IMR-90 (cell line): Measurements from ENCODE around the gene FBXW5. TPM values are rescaled to one million over a fixed set of nuclear protein-coding genes. Genes with fewer than 3 reads are reported as not detected.

Source experiments
- ATAC-seq: fragments of 200-7000 bp; cut with Tn5 transposase; 2 replicates; pipeline ENCODE4 v1.9.1; 2020; ENCODE audit warnings: low read depth, mild to moderate bottlenecking, moderate library complexity
- BruUV-seq: library from RNA; stranded (reverse); fragments of 400-500 nt; replicated peaks from 2 replicates; lab custom pipeline; 2021; lab: Mats Ljungman, UMichigan
- CTCF ChIA-PET: fragments of 300-600 bp; formaldehyde crosslinking; extraction: SDS; loops from one replicate; lab custom pipeline; 2021; ENCODE audit warnings: antibody characterized with exemption; lab: Yijun Ruan, JAX
- POLR2A ChIA-PET: fragments of 300-600 bp; sonication (Branson Sonifier 250); formaldehyde crosslinking; loops from one replicate; lab custom pipeline; 2022; ENCODE audit warnings: antibody characterized with exemption; ENCODE audit not compliant: unreplicated experiment; lab: Charles Lee
- DNase-seq: peaks from one replicate; pipeline ENCODE4 v3.0.0; 2013
- H2AFZ ChIP-seq: replicated peaks from 2 replicates; pipeline ENCODE3; 2013; ENCODE audit warnings: low read length, mild to moderate bottlenecking; ENCODE audit not compliant: poor library complexity
- H2AK5ac ChIP-seq: 2 replicates; pipeline ENCODE4 v1.6.1; 2013; ENCODE audit warnings: low read depth, low read length, inconsistent platforms
- H2AK9ac ChIP-seq: replicated peaks from 2 replicates; pipeline ENCODE3; 2013; ENCODE audit warnings: mild to moderate bottlenecking, low read depth, low read length, moderate library complexity; ENCODE audit not compliant: poor library complexity
- H2BK120ac ChIP-seq: 2 replicates; pipeline ENCODE4 v1.6.1; 2013; ENCODE audit warnings: low read depth, low read length, inconsistent platforms
- H2BK15ac ChIP-seq: 3 replicates; pipeline ENCODE4 v1.6.1; 2013; ENCODE audit warnings: low read depth, low read length, inconsistent platforms
- H2BK20ac ChIP-seq: 2 replicates; pipeline ENCODE4 v1.6.1; 2013; ENCODE audit warnings: low read depth, mild to moderate bottlenecking, inconsistent platforms, low read length, moderate library complexity
- H2BK5ac ChIP-seq: 2 replicates; pipeline ENCODE4 v1.6.1; 2013; ENCODE audit warnings: mild to moderate bottlenecking, low read depth, low read length, inconsistent platforms; ENCODE audit not compliant: poor library complexity, severe bottlenecking
- H3K14ac ChIP-seq: replicated peaks from 2 replicates; pipeline ENCODE4 v1.6.1; 2013; ENCODE audit warnings: low read depth, low read length, inconsistent platforms
- H3K18ac ChIP-seq: 2 replicates; pipeline ENCODE4 v1.6.1; 2013; ENCODE audit warnings: low read depth, low read length, control low read depth
- H3K23ac ChIP-seq: 2 replicates; pipeline ENCODE4 v1.6.1; 2013; ENCODE audit warnings: low read depth, low read length, inconsistent platforms
- H3K27ac ChIP-seq: 2 replicates; pipeline ENCODE4 v1.5.1; 2013; ENCODE audit warnings: mild to moderate bottlenecking, control low read depth, low read length; ENCODE audit not compliant: insufficient read depth
- H3K27me3 ChIP-seq: 2 replicates; pipeline ENCODE4 v1.6.1; 2013; ENCODE audit warnings: low read length; ENCODE audit not compliant: control insufficient read depth, insufficient read depth
- H3K36me3 ChIP-seq: 2 replicates; pipeline ENCODE4 v1.6.1; 2013; ENCODE audit warnings: low read length, mixed read lengths; ENCODE audit not compliant: control insufficient read depth, insufficient read depth
- H3K4ac ChIP-seq: 2 replicates; pipeline ENCODE4 v1.6.1; 2013; ENCODE audit warnings: low read depth, low read length, inconsistent platforms
- H3K4me1 ChIP-seq: 2 replicates; pipeline ENCODE4 v1.6.1; 2013; ENCODE audit warnings: low read length, mixed read lengths; ENCODE audit not compliant: control insufficient read depth, insufficient read depth
- H3K4me2 ChIP-seq: 2 replicates; pipeline ENCODE4 v1.6.1; 2013; ENCODE audit warnings: low read depth, mild to moderate bottlenecking, control low read depth, low read length, moderate library complexity
- H3K4me3 ChIP-seq: 2 replicates; pipeline ENCODE4 v1.5.1; 2013; ENCODE audit warnings: low read depth, mild to moderate bottlenecking, control low read depth, low read length, moderate library complexity; ENCODE audit not compliant: insufficient read depth
- H3K56ac ChIP-seq: 2 replicates; pipeline ENCODE4 v1.6.1; 2013; ENCODE audit warnings: low read length, inconsistent platforms; ENCODE audit not compliant: insufficient read depth; ENCODE audit errors: extremely low read depth
- H3K79me1 ChIP-seq, 2 experiments: 2 replicates each; pipeline ENCODE4 v1.6.1; 2013; ENCODE audit warnings: low read length in 2 of 2, inconsistent platforms in 1 of 2, low read depth in 1 of 2
- H3K9ac ChIP-seq: 2 replicates; pipeline ENCODE4 v1.6.1; 2013; ENCODE audit warnings: low read depth, low read length, control low read depth
- H3K9me1 ChIP-seq: 2 replicates; pipeline ENCODE4 v1.6.1; 2013; ENCODE audit warnings: low read length, inconsistent platforms; ENCODE audit not compliant: insufficient read depth
- H3K9me3 ChIP-seq: 2 replicates; pipeline ENCODE4 v1.6.1; 2013; ENCODE audit warnings: low read length; ENCODE audit not compliant: control insufficient read depth, insufficient read depth
- H4K20me1 ChIP-seq: 2 replicates; pipeline ENCODE4 v1.6.1; 2013; ENCODE audit warnings: low read length, inconsistent platforms; ENCODE audit not compliant: insufficient read depth
- H4K5ac ChIP-seq: 2 replicates; pipeline ENCODE4 v1.6.1; 2013; ENCODE audit warnings: mild to moderate bottlenecking, low read depth, low read length, control low read depth
- H4K8ac ChIP-seq, 2 experiments: 2 replicates each; pipeline ENCODE4 v1.6.1; 2013; ENCODE audit warnings: low read depth in 2 of 2, low read length in 2 of 2, control low read depth in 1 of 2, inconsistent platforms in 1 of 2
- H4K91ac ChIP-seq: 2 replicates; pipeline ENCODE4 v1.6.1; 2013; ENCODE audit warnings: low read depth, low read length, inconsistent platforms; ENCODE audit not compliant: insufficient read depth
- BHLHE40 ChIP-seq: fragments of 150-350 bp; IDR thresholded peaks from 2 replicates; pipeline ENCODE4 v1.6.1; 2016; ENCODE audit warnings: mild to moderate bottlenecking, low read depth, low read length
- CEBPB ChIP-seq: IDR thresholded peaks from 2 replicates; pipeline ENCODE4 v1.6.1; 2012; ENCODE audit warnings: low read depth, low read length, improper control_type of control experiment
- CHD1 ChIP-seq: IDR thresholded peaks from 2 replicates; pipeline ENCODE4 v1.6.1; 2012; ENCODE audit warnings: low read depth, low read length, improper control_type of control experiment
- FOS ChIP-seq: fragments of 150-350 bp; IDR thresholded peaks from 2 replicates; pipeline ENCODE4 v1.6.1; 2016; ENCODE audit warnings: low read depth, low read length
- MAFK ChIP-seq: IDR thresholded peaks from 2 replicates; pipeline ENCODE4 v1.6.1; 2012; ENCODE audit warnings: low read depth, low read length, improper control_type of control experiment
- MAZ ChIP-seq: IDR thresholded peaks from 2 replicates; pipeline ENCODE4 v1.6.1; 2012; ENCODE audit warnings: low read depth, mild to moderate bottlenecking, low read length, improper control_type of control experiment, moderate library complexity, borderline replicate concordance
- MXI1 ChIP-seq: IDR thresholded peaks from 2 replicates; pipeline ENCODE4 v1.6.1; 2012; ENCODE audit warnings: low read depth, mild to moderate bottlenecking, low read length, moderate library complexity, borderline replicate concordance
- NFE2L2 ChIP-seq: fragments of 150-350 bp; IDR thresholded peaks from 2 replicates; pipeline ENCODE4 v1.6.1; 2016; ENCODE audit warnings: low read depth, mild to moderate bottlenecking, low read length
- POLR2A ChIP-seq: IDR thresholded peaks from 2 replicates; pipeline ENCODE4 v1.6.1; 2012; ENCODE audit warnings: mild to moderate bottlenecking, low read depth, low read length
- RAD21 ChIP-seq: IDR thresholded peaks from 2 replicates; pipeline ENCODE4 v1.6.1; 2012; ENCODE audit warnings: low read length, improper control_type of control experiment
- RCOR1 ChIP-seq: IDR thresholded peaks from 2 replicates; pipeline ENCODE4 v1.6.1; 2012; ENCODE audit warnings: mild to moderate bottlenecking, low read length, improper control_type of control experiment; ENCODE audit not compliant: insufficient replicate concordance
- RFX5 ChIP-seq: IDR thresholded peaks from 2 replicates; pipeline ENCODE4 v1.8.0; 2012; ENCODE audit warnings: low read depth, mild to moderate bottlenecking, low read length, moderate library complexity
- SMC3 ChIP-seq: fragments of 150-350 bp; IDR thresholded peaks from 2 replicates; pipeline ENCODE4 v1.6.1; 2016; ENCODE audit warnings: low read depth, mild to moderate bottlenecking, antibody characterized with exemption, low read length, moderate library complexity
- WGBS, 2 experiments: methylation state at CpG; one replicate each; pipeline versions ENCODE4 v1.1.5 to v1.1.7; 2013; ENCODE audit warnings: missing lambda C conversion rate in 2 of 2; ENCODE audit not compliant: insufficient read length in 1 of 2; ENCODE audit errors: extremely low coverage in 2 of 2; 5-methylcytosine and 5-hydroxymethylcytosine counted together
- dilution Hi-C: fragments of 300-500 bp; cut with HindIII; formaldehyde crosslinking; loops from one replicate; pipeline ENCODE4 v1.14.3; 2018; ENCODE audit warnings: low sequenced_read_pairs; ENCODE audit not compliant: unreplicated experiment
- in situ Hi-C: fragments of 300-500 bp; cut with MboI; formaldehyde crosslinking; loops from 3 replicates; pipeline ENCODE4 v1.14.3; 2019; ENCODE audit warnings: low sequenced_read_pairs, inconsistent platforms, mixed read lengths
- intact Hi-C: fragments of 100-400 bp; cut with micrococcal nuclease; formaldehyde crosslinking; loops from 2 replicates; pipeline ENCODE4 v1.10.0; 2022
- polyA plus RNA-seq, 3 experiments: library from polyadenylated mRNA; depleted of rRNA; stranded (reverse); fragments of >200 nt; gene quantifications; 2 replicates each; pipeline ENCODE4 v1.2.3, GENCODE V29; 2012; ENCODE audit warnings: low replicate concordance in 1 of 3
- total RNA-seq: library from RNA; depleted of rRNA; stranded (reverse); fragments of >200 nt; gene quantifications from 2 replicates; pipeline ENCODE4 v1.2.3, GENCODE V29; 2012
- TF ChIP-seq, protein P1 (sequence below): conservative IDR thresholded peaks from 2 replicates; pipeline ENCODE4 v1.5.1; 2012; ENCODE audit warnings: mild to moderate bottlenecking, low read depth, low read length, improper control_type of control experiment
- TF ChIP-seq, protein P2 (sequence below): fragments of 150-350 bp; IDR thresholded peaks from 2 replicates; pipeline ENCODE4 v1.6.1; 2016; ENCODE audit warnings: low read depth, mild to moderate bottlenecking, low read length, moderate library complexity, borderline replicate concordance
- TF ChIP-seq, protein P3 (sequence below): fragments of 150-350 bp; IDR thresholded peaks from 2 replicates; pipeline ENCODE4 v1.6.1; 2017; ENCODE audit warnings: mild to moderate bottlenecking, antibody characterized with exemption, low read length, low read depth

Gene FBXW5
- total and polyA plus RNA-seq, 2 of the 4 experiments (the other 2 are of a cell fraction): 65.1 to 80.2 TPM

GRCh38 chr9:136957461-136957860 lies 12.9 kb upstream of the FBXW5 start:
- no peak overlapping the region for H2BK120ac ChIP-seq
- ATAC-seq (no peak), DNase-seq (no peak)
- H4K91ac ChIP-seq: no peak overlapping the region
- no peak overlapping the region for H3K27ac ChIP-seq
- H3K14ac ChIP-seq: no peak overlapping the region
- CTCF ChIA-PET: no interaction called here
- peaks cover 26% of the 10 kb centered on the region for H3K27me3 ChIP-seq
- no peak overlapping the region for H2AFZ ChIP-seq
- no peaks in the 10 kb centered on the region for H4K20me1 ChIP-seq
- H3K36me3 ChIP-seq: no peaks in the 10 kb centered on the region
- dilution Hi-C loops: no loop called here
- no peaks in the 10 kb centered on the region for H3K79me1 ChIP-seq
- no peak overlapping the region for H2BK15ac ChIP-seq
- H3K9me3 ChIP-seq: peaks cover 3% of the 10 kb centered on the region
- H2BK5ac ChIP-seq: no peak overlapping the region
- no peak overlapping the region for H4K5ac ChIP-seq
- 90% methylated on average over 1 of the region's 1 CpG; no CpG with 5 or more reads in 1 of the 2 experiments for WGBS, 2 experiments
- H3K9me1 ChIP-seq: no peaks in the 10 kb centered on the region
- H3K9ac ChIP-seq: no peak overlapping the region
- no peak overlapping the region for H3K56ac ChIP-seq
- POLR2A ChIA-PET: no interaction called here
- H3K4me2 ChIP-seq: no peak overlapping the region
- in situ Hi-C loops: no loop called here
- no peak overlapping the region for H2BK20ac ChIP-seq
- no peak overlapping the region for H2AK9ac ChIP-seq
- no TSS peak for BruUV-seq
- H3K18ac ChIP-seq: no peak overlapping the region
- no peak overlapping the region for H3K23ac ChIP-seq
- H3K4ac ChIP-seq: no peak overlapping the region
- no peaks in the 10 kb centered on the region for H3K4me1 ChIP-seq
- no peak overlapping the region for H3K4me3 ChIP-seq
- H2AK5ac ChIP-seq: no peak overlapping the region
- no peak overlapping the region for H4K8ac ChIP-seq
- intact Hi-C loops: no loop called here
- TF ChIP-seq RCOR1 (no peak), MXI1 (no peak), RFX5 (no peak), BHLHE40 (no peak), CHD1 (no peak), RAD21 (no peak), FOS (no peak), MAFK (no peak), NFE2L2 (no peak), SMC3 (no peak), POLR2A (no peak), MAZ (no peak), CEBPB (no peak)
- TF ChIP-seq, protein P1, sequence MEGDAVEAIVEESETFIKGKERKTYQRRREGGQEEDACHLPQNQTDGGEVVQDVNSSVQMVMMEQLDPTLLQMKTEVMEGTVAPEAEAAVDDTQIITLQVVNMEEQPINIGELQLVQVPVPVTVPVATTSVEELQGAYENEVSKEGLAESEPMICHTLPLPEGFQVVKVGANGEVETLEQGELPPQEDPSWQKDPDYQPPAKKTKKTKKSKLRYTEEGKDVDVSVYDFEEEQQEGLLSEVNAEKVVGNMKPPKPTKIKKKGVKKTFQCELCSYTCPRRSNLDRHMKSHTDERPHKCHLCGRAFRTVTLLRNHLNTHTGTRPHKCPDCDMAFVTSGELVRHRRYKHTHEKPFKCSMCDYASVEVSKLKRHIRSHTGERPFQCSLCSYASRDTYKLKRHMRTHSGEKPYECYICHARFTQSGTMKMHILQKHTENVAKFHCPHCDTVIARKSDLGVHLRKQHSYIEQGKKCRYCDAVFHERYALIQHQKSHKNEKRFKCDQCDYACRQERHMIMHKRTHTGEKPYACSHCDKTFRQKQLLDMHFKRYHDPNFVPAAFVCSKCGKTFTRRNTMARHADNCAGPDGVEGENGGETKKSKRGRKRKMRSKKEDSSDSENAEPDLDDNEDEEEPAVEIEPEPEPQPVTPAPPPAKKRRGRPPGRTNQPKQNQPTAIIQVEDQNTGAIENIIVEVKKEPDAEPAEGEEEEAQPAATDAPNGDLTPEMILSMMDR: no peak
- TF ChIP-seq, protein P2, sequence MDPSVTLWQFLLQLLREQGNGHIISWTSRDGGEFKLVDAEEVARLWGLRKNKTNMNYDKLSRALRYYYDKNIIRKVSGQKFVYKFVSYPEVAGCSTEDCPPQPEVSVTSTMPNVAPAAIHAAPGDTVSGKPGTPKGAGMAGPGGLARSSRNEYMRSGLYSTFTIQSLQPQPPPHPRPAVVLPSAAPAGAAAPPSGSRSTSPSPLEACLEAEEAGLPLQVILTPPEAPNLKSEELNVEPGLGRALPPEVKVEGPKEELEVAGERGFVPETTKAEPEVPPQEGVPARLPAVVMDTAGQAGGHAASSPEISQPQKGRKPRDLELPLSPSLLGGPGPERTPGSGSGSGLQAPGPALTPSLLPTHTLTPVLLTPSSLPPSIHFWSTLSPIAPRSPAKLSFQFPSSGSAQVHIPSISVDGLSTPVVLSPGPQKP: no peak
- TF ChIP-seq, protein P3, sequence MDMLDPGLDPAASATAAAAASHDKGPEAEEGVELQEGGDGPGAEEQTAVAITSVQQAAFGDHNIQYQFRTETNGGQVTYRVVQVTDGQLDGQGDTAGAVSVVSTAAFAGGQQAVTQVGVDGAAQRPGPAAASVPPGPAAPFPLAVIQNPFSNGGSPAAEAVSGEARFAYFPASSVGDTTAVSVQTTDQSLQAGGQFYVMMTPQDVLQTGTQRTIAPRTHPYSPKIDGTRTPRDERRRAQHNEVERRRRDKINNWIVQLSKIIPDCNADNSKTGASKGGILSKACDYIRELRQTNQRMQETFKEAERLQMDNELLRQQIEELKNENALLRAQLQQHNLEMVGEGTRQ: no peak
